Activated CD8-positive, alpha-beta memory T cell treated with anti-CD3 and anti-CD28 coated beads, Interleukin-2, amount 50 U/mL, for 4 hours (primary cell): Measurements from ENCODE around the gene COL19A1.

Source experiments
- DNase-seq: peaks from one replicate; pipeline ENCODE4 v3.0.0-alpha.2; 2020

Gene COL19A1

GRCh38 chr6:70236343-70236742 is 370.0 kb downstream of the COL19A1 start:
- no peak for DNase-seq

- DNase-seq, result no peak
Measured at GRCh38 chr6:70241031-70241430, 374.7 kb downstream of the COL19A1 start.

DNA sequence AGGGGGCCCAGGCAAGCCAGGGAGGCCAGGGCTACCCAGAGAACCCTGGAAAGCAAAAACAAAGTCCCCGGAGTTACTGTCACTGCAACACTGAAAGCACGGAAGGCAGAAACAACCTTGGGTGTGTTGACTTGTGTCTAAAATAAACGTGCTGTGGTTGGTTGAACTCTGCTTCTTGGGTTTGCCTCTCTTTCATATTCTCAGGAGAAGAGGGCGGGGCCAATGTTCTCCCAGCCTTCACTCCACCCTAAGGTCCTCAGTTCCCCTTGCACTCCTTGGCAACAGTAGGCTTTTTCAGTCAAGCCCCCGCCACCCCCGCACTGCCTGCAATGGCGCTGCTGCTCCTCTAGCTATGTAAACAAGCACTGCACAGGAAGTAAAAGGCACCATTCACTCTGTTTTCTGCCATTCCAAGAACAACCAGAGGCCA is 375.6 kb downstream of the COL19A1 start:
- DNase-seq, result no peak

DNA sequence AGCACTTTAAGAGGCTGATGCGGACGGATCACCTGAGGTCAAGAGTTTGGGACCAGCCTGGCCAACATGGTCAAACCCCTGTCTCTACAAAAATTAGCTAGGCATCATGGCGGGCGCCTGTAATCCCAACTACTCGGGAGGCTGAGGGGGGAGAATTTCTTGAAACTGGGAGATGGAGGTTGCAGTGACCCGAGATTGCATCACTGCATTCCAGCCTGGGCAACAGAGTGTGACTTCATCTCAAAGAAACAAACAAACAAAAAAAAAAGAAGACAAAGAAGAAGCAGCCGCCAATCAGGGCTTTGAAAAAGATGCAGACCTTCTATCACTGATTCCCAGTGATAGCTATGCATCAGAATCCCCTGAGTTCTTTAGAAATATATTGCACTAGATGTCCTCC is 379.8 kb downstream of the COL19A1 start:
- DNase-seq, result no peak

DNA sequence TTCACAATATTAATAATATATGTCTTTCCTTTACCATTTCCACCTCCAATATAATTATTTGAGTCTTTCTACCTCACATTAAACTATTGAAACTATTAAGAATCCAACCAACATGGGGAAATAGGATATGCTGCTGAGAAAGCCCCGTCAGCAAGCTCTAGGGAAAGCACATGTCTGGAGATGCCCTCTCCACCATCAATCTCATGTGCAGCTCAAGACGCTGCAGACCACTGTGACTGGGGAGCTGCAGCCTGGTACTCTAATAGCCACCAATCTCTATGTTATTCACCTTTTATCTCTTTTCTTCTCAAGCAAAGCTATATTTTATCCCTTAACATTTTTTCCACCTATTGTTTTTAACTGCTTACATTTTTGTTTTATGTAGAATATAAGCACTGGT is 386.2 kb downstream of the COL19A1 start:
- no peak for DNase-seq

DNA sequence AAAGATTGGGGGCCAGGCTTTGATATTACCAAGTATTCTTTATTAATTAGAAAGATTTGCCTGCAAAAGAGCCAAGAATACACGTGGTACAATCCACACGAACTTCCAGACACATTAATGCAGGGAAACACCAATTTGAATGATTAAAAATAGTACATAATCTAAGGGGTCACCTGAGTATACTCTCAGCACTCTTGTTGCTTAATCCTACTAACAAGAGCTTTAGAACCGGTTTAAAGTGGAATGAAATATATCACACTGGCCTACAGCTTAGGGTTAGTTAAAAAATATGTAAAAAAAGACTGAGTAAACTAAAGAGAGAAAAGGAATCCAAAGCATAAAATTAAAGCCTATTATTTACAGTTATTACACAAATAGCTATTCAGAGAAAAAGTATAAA is 387.6 kb downstream of the COL19A1 start:
- DNase-seq, result no peak

GRCh38 chr6:70254784-70255183 is 388.4 kb downstream of the COL19A1 start:
- DNase-seq, result no peak

- no peak for DNase-seq
Measured at GRCh38 chr6:70257768-70258273, 391.5 kb downstream of the COL19A1 start.

GRCh38 chr6:70258483-70258882 is 392.1 kb downstream of the COL19A1 start:
- no peak for DNase-seq
